ENCODE results near the gene POU2F2.

DNA sequence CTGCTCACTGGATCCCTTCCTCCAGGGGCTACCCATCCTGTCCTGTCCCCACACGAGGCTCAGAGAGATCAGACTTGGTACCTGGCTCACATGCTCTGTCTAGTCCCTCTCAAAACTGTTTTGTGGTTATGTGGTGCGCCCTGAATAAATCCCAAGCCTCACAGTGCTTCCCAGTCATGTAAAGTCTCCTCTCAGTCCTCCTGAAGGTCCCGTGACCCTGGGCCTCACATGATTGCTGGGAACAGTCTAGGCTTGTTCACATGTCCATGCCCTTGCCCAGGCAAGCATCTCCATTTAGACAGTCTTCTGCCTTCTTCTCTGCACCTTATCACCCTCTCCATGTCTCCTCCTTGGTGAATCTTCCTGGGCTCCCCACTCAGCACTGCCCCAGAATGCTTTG, 36.0 kb upstream of the POU2F2 start:
- no peak for TF ChIP-seq POLR2A (IDR thresholded peaks at IDR 0.05)
- TF ChIP-seq, protein P1, sequence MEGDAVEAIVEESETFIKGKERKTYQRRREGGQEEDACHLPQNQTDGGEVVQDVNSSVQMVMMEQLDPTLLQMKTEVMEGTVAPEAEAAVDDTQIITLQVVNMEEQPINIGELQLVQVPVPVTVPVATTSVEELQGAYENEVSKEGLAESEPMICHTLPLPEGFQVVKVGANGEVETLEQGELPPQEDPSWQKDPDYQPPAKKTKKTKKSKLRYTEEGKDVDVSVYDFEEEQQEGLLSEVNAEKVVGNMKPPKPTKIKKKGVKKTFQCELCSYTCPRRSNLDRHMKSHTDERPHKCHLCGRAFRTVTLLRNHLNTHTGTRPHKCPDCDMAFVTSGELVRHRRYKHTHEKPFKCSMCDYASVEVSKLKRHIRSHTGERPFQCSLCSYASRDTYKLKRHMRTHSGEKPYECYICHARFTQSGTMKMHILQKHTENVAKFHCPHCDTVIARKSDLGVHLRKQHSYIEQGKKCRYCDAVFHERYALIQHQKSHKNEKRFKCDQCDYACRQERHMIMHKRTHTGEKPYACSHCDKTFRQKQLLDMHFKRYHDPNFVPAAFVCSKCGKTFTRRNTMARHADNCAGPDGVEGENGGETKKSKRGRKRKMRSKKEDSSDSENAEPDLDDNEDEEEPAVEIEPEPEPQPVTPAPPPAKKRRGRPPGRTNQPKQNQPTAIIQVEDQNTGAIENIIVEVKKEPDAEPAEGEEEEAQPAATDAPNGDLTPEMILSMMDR (IDR thresholded peaks at IDR 0.05), result no peak
